H1 (cell line): Measurements from ENCODE around the gene NLGN4X. TPM values are rescaled to one million over a fixed set of nuclear protein-coding genes. Genes with fewer than 3 reads are reported as not detected.

Experiments
- CTCF ChIA-PET: fragments of 300-600 bp; sonication (Branson Sonifier 250); formaldehyde crosslinking; loops from one replicate; lab custom pipeline; 2021; ENCODE audit not compliant: partially characterized antibody; lab: Charles Lee
- POLR2A ChIA-PET: fragments of 300-600 bp; sonication (Branson Sonifier 250); formaldehyde crosslinking; loops from one replicate; lab custom pipeline; 2021; ENCODE audit warnings: inconsistent platforms; ENCODE audit not compliant: partially characterized antibody; lab: Charles Lee
- DNase-seq, 2 experiments: peaks; one replicate each; pipeline versions ENCODE4 v3.0.0 to v3.0.0-alpha.2; 2010 to 2022; ENCODE audit warnings: low spot score in 2 of 2, low read depth in 1 of 2, mixed read lengths in 1 of 2
- FAIRE-seq: peaks from 2 replicates; lab custom pipeline; 2011; peaks lifted over from hg19 to GRCh38; lab: Jason Lieb, UNC
- H2AFZ ChIP-seq: 2 replicates; pipeline ENCODE4 v1.8.1; 2012; ENCODE audit warnings: low read length, inconsistent platforms
- H2AK5ac ChIP-seq: 2 replicates; pipeline ENCODE4 v1.6.1; 2013; ENCODE audit warnings: low read depth, low read length
- H2BK120ac ChIP-seq: replicated peaks from 2 replicates; pipeline ENCODE3; 2013; ENCODE audit warnings: low read depth, low read length, inconsistent platforms
- H2BK12ac ChIP-seq: 2 replicates; pipeline ENCODE4 v1.6.1; 2013; ENCODE audit warnings: low read depth, low read length
- H2BK15ac ChIP-seq: 2 replicates; pipeline ENCODE4 v1.6.1; 2013; ENCODE audit warnings: low read length
- H2BK20ac ChIP-seq: 2 replicates; pipeline ENCODE4 v1.6.1; 2013; ENCODE audit warnings: low read length
- H2BK5ac ChIP-seq: 2 replicates; pipeline ENCODE4 v1.6.1; 2013; ENCODE audit warnings: low read depth, low read length
- H3K14ac ChIP-seq: 2 replicates; pipeline ENCODE4 v1.6.1; 2013; ENCODE audit warnings: inconsistent platforms; ENCODE audit not compliant: insufficient read length
- H3K18ac ChIP-seq: 2 replicates; pipeline ENCODE4 v1.6.1; 2013; ENCODE audit warnings: low read length; ENCODE audit errors: extremely low read depth
- H3K23ac ChIP-seq: 2 replicates; pipeline ENCODE4 v1.6.1; 2013; ENCODE audit warnings: inconsistent platforms; ENCODE audit not compliant: insufficient read length
- H3K23me2 ChIP-seq: 2 replicates; pipeline ENCODE4 v1.6.1; 2013; ENCODE audit warnings: low read depth, low read length
- H3K27ac ChIP-seq: 2 replicates; pipeline ENCODE4 v1.6.1; 2011; ENCODE audit warnings: low read depth, low read length, inconsistent platforms
- H3K27me3 ChIP-seq, 4 experiments: replicated peaks in 1 of 4; 1 replicate in 1 of 4; 2 replicates in 3 of 4; pipeline versions ENCODE4 v1.6.1 to v1.8.1; 2011 to 2013; ENCODE audit warnings: low read length in 3 of 4, mild to moderate bottlenecking in 3 of 4, inconsistent platforms in 2 of 4, mixed read lengths in 2 of 4, moderate library complexity in 1 of 4; ENCODE audit not compliant: control insufficient read depth in 3 of 4, insufficient read depth in 3 of 4; ENCODE audit errors: extremely low read depth in 1 of 4
- H3K36me3 ChIP-seq, 4 experiments: 2 replicates each; pipeline versions ENCODE4 v1.6.1 to v1.8.1; 2011 to 2013; ENCODE audit warnings: mild to moderate bottlenecking in 4 of 4, low read length in 3 of 4, moderate library complexity in 2 of 4, control low read depth in 1 of 4, inconsistent platforms in 1 of 4; ENCODE audit not compliant: insufficient read depth in 4 of 4, control insufficient read depth in 2 of 4
- H3K4ac ChIP-seq: replicated peaks from 2 replicates; pipeline ENCODE3; 2013; ENCODE audit warnings: low read length, low read depth, mixed read lengths, inconsistent platforms; ENCODE audit not compliant: insufficient read length
- H3K4me1 ChIP-seq, 4 experiments: replicated peaks in 1 of 4; 1 replicate in 1 of 4; 2 replicates in 3 of 4; pipeline versions ENCODE4 v1.6.1 to v1.8.1; 2011 to 2013; ENCODE audit warnings: low read length in 3 of 4, inconsistent platforms in 2 of 4, mixed read lengths in 1 of 4; ENCODE audit not compliant: insufficient read depth in 4 of 4, control insufficient read depth in 3 of 4
- H3K4me2 ChIP-seq, 2 experiments: 2 replicates each; pipeline versions ENCODE4 v1.6.1 to v1.8.1; 2011 to 2013; ENCODE audit warnings: low read depth in 2 of 2, low read length in 2 of 2, control low read depth in 1 of 2, inconsistent platforms in 1 of 2, mild to moderate bottlenecking in 1 of 2; ENCODE audit not compliant: insufficient read depth in 1 of 2
- H3K4me3 ChIP-seq, 4 experiments: fragments of 200-600, 300-600 bp in 1 of 4; sonication (generic), shearing (Covaris generic), sonication (Bioruptor Twin) in 1 of 4; 2 replicates each; pipeline versions ENCODE4 v1.5.1 to v1.8.1; 2011 to 2016; ENCODE audit warnings: low read length in 4 of 4, low read depth in 3 of 4, control low read depth in 2 of 4, inconsistent platforms in 2 of 4, mild to moderate bottlenecking in 2 of 4, mixed read lengths in 1 of 4, moderate library complexity in 1 of 4; ENCODE audit not compliant: insufficient read depth in 2 of 4; ENCODE audit errors: extremely low read depth in 1 of 4
- H3K56ac ChIP-seq: replicated peaks from 2 replicates; pipeline ENCODE3; 2013; ENCODE audit warnings: low read depth, mild to moderate bottlenecking, mixed read lengths, low read length, inconsistent platforms; ENCODE audit not compliant: insufficient read length
- H3K79me1 ChIP-seq: 2 replicates; pipeline ENCODE4 v1.6.1; 2013; ENCODE audit warnings: low read depth, low read length, control low read depth
- H3K79me2 ChIP-seq, 2 experiments: 2 replicates each; pipeline versions ENCODE4 v1.6.1 to v1.8.1; 2012 to 2013; ENCODE audit warnings: low read length in 2 of 2, mild to moderate bottlenecking in 2 of 2, inconsistent platforms in 1 of 2; ENCODE audit not compliant: insufficient read depth in 2 of 2, control insufficient read depth in 1 of 2
- H3K9ac ChIP-seq, 4 experiments: replicated peaks in 1 of 4; 1 replicate in 1 of 4; 2 replicates in 3 of 4; pipeline versions ENCODE4 v1.6.1 to v1.8.1; 2011 to 2013; ENCODE audit warnings: low read depth in 3 of 4, low read length in 3 of 4, control low read depth in 2 of 4, mild to moderate bottlenecking in 2 of 4, moderate library complexity in 2 of 4, inconsistent platforms in 1 of 4; ENCODE audit errors: extremely low read depth in 1 of 4
- H3K9me3 ChIP-seq, 2 experiments: 2 replicates each; pipeline versions ENCODE4 v1.6.1 to v1.8.1; 2012 to 2013; ENCODE audit warnings: mild to moderate bottlenecking in 2 of 2, moderate library complexity in 2 of 2, control low read depth in 1 of 2, inconsistent platforms in 1 of 2, low read depth in 1 of 2, low read length in 1 of 2, mixed read lengths in 1 of 2; ENCODE audit not compliant: insufficient read depth in 2 of 2
- H4K20me1 ChIP-seq, 2 experiments: replicated peaks in 1 of 2; 2 replicates each; pipeline versions ENCODE3 to v1.8.1; 2011 to 2013; ENCODE audit warnings: inconsistent platforms in 2 of 2, low read length in 2 of 2, mild to moderate bottlenecking in 1 of 2; ENCODE audit not compliant: insufficient read depth in 2 of 2, control insufficient read depth in 1 of 2
- H4K5ac ChIP-seq: 2 replicates; pipeline ENCODE4 v1.6.1; 2013; ENCODE audit warnings: low read length, low read depth, mixed read lengths, inconsistent platforms; ENCODE audit not compliant: insufficient read length
- H4K8ac ChIP-seq: 2 replicates; pipeline ENCODE4 v1.8.0; 2013; ENCODE audit warnings: mild to moderate bottlenecking, moderate library complexity, low read length, inconsistent platforms; ENCODE audit not compliant: insufficient read depth; ENCODE audit errors: extremely low read depth
- H4K91ac ChIP-seq: replicated peaks from 2 replicates; pipeline ENCODE3; 2013; ENCODE audit warnings: low read length, mixed read lengths, inconsistent platforms; ENCODE audit not compliant: insufficient read length
- BCL11A ChIP-seq, 2 experiments: IDR thresholded peaks; one replicate each; pipeline ENCODE4 v1.6.1; 2011; ENCODE audit warnings: low read depth in 2 of 2, low read length in 2 of 2, mild to moderate bottlenecking in 2 of 2
- CBX8 ChIP-seq: fragments of 300-800, 300-1000 bp; sonication (generic); IDR thresholded peaks from 2 replicates; pipeline ENCODE4 v1.7.1; 2016; ENCODE audit warnings: low read depth, low read length, borderline replicate concordance
- CTBP2 ChIP-seq: IDR thresholded peaks from 2 replicates; pipeline ENCODE4 v1.7.0; 2011; ENCODE audit warnings: borderline replicate concordance, mild to moderate bottlenecking, moderate library complexity, mixed read lengths, low read length; ENCODE audit not compliant: insufficient read depth, insufficient read length
- EGR1 ChIP-seq: IDR thresholded peaks from 2 replicates; pipeline ENCODE4 v1.6.1; 2011; ENCODE audit warnings: low read depth, low read length, borderline replicate concordance
- FOSL1 ChIP-seq: IDR thresholded peaks from 2 replicates; pipeline ENCODE4 v1.6.1; 2011; ENCODE audit warnings: mild to moderate bottlenecking, low read depth, low read length, moderate library complexity; ENCODE audit not compliant: insufficient read depth
- GABPA ChIP-seq: IDR thresholded peaks from 2 replicates; pipeline ENCODE4 v1.6.1; 2011; ENCODE audit warnings: mild to moderate bottlenecking, low read length, moderate library complexity, borderline replicate concordance; ENCODE audit not compliant: insufficient read depth
- HDAC2 ChIP-seq, 2 experiments: fragments of 300-600 bp in 1 of 2; sonication (generic) in 1 of 2; IDR thresholded peaks; 2 replicates each; pipeline ENCODE4 v1.6.1; 2011 to 2012; ENCODE audit warnings: low read depth in 2 of 2, low read length in 2 of 2, mild to moderate bottlenecking in 2 of 2, moderate library complexity in 2 of 2, borderline replicate concordance in 1 of 2, inconsistent platforms in 1 of 2
- PHF8 ChIP-seq: fragments of 200-600 bp; sonication (generic); conservative IDR thresholded peaks from 2 replicates; pipeline ENCODE4 v1.7.1; 2012; ENCODE audit warnings: low read depth, mild to moderate bottlenecking, inconsistent platforms, low read length, moderate library complexity
- POLR2A ChIP-seq, 2 experiments: IDR thresholded peaks; 1 replicate in 1 of 2; 2 replicates in 1 of 2; pipeline ENCODE4 v1.6.1; 2011; ENCODE audit warnings: low read depth in 2 of 2, low read length in 2 of 2, mild to moderate bottlenecking in 2 of 2; ENCODE audit errors: control extremely low read depth in 1 of 2
- RNF2 ChIP-seq: fragments of 200-900, 300-1000 bp; sonication (generic); IDR thresholded peaks from 2 replicates; pipeline ENCODE4 v1.7.1; 2016; ENCODE audit warnings: borderline replicate concordance, low read depth, mild to moderate bottlenecking, antibody characterized with exemption, low read length; ENCODE audit not compliant: poor library complexity, severe bottlenecking; ENCODE audit errors: missing control alignments
- RXRA ChIP-seq: IDR thresholded peaks from 2 replicates; pipeline ENCODE4 v1.6.1; 2011; ENCODE audit warnings: low read depth, mild to moderate bottlenecking, low read length, moderate library complexity; ENCODE audit not compliant: insufficient read depth
- SRF ChIP-seq: IDR thresholded peaks from 2 replicates; pipeline ENCODE4 v1.6.1; 2011; ENCODE audit warnings: mild to moderate bottlenecking, low read depth, low read length, moderate library complexity
- TEAD4 ChIP-seq: IDR thresholded peaks from 2 replicates; pipeline ENCODE4 v1.6.1; 2012; ENCODE audit warnings: low read depth, low read length, inconsistent platforms, mixed read lengths
- ZNF274 ChIP-seq: IDR thresholded peaks from 2 replicates; pipeline ENCODE4 v1.7.0; 2012; ENCODE audit warnings: low read length, borderline replicate concordance; ENCODE audit errors: extremely low read depth
- WGBS, 2 experiments: shearing (Covaris generic) in 1 of 2; methylation state at CpG; one replicate each; pipeline versions ENCODE4 v1.1.6 to v1.1.7; 2013 to 2015; ENCODE audit warnings: low lambda C conversion rate in 2 of 2, mixed read lengths in 2 of 2, inconsistent platforms in 1 of 2, low coverage in 1 of 2, missing lambda C conversion rate in 1 of 2; ENCODE audit not compliant: insufficient replicate concordance in 2 of 2, insufficient coverage in 1 of 2, insufficient read length in 1 of 2; ENCODE audit errors: extremely low coverage in 1 of 2, missing lambda C conversion rate in 1 of 2; 5-methylcytosine and 5-hydroxymethylcytosine counted together
- polyA plus RNA-seq, 7 experiments: library from polyadenylated mRNA; depleted of rRNA in 3 of 7; stranded (reverse) in 5 of 7; unstranded in 2 of 7; fragments of >200 nt in 5 of 7; fragments of 200-250 nt in 2 of 7; gene quantifications; 1 replicate in 5 of 7; 2 replicates in 1 of 7; 4 replicates in 1 of 7; pipeline versions ENCODE4 v1.2.1 to v1.2.3, GENCODE V29; 2011 to 2013; ENCODE audit warnings: missing spikeins in 2 of 7, mixed read lengths in 2 of 7
- total RNA-seq: library from RNA; stranded (reverse); fragmentation: NEBNext Ultra II Directional; extraction: Animal tissue kit (Norgen Biotek cat#: 25700); gene quantifications from 2 replicates; pipeline ENCODE4 v1.2.1, GENCODE V29; 2021

The NLGN4X gene
- total and polyA plus RNA-seq, 2 of the 8 experiments (the other 6 are each of a cell fraction or from before 2014, with no cell fraction given): 104 to 124 TPM

DNA sequence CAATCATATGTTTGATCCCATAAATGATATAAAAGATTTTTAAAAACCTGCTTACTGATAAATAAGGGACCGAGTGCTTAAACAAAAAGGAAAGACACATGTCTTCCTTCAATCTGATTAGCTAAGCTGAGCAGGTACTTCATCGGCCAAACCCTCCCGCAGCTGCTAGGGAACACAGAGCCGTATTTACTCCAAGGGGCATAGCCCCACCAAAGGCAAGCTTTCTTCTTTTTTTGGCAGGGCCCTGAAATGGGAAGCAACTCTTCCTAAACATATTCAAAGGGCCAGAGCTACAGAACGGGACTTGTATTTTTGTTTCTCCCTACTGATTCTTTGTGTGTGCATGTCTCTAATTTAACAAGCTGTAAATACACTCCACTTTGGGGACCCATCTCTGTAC is 337.3 kb downstream of the NLGN4X start:
- Histone ChIP-seq H3K56ac (no peak overlapping the region), H3K36me3 (peaks cover 0 to 8% (median 2%) of the 10 kb centered on the region in 4 experiments; a peak in 5 of 8 replicates), H2AFZ (no peak overlapping the region), H2BK20ac (no peak overlapping the region), H3K18ac (no peak overlapping the region), H3K23ac (no peak overlapping the region), H3K4me1 (no peaks in the 10 kb centered on the region), H3K79me2 (no peaks in the 10 kb centered on the region), H3K79me1 (no peaks in the 10 kb centered on the region), H2BK120ac (no peak overlapping the region), H2AK5ac (no peak overlapping the region), H4K8ac (no peak overlapping the region), H4K91ac (no peak overlapping the region), H2BK12ac (no peak overlapping the region), H3K4me3 (no peak overlapping the region), H3K27me3 (no peaks in the 10 kb centered on the region), H3K4me2 (no peak overlapping the region), H4K5ac (no peak overlapping the region), H2BK5ac (no peak overlapping the region), H3K27ac (no peak overlapping the region), H3K4ac (no peak overlapping the region), H3K9ac (no peak overlapping the region), H4K20me1 (no peaks in the 10 kb centered on the region), H3K9me3 (no peaks in the 10 kb centered on the region), H3K14ac (no peak overlapping the region), H3K23me2 (no peaks in the 10 kb centered on the region), H2BK15ac (no peak overlapping the region)
- ChIA-PET CTCF (no interaction called here), POLR2A (no interaction called here)
- WGBS, 2 experiments: 91% methylated on average over 4 of the region's 5 CpGs; no CpG with 5 or more reads in 1 of the 2 experiments
- FAIRE-seq: no peak
- DNase-seq: no peak
- no peak for TF ChIP-seq SRF
- no peak for TF ChIP-seq EGR1
- no peak for TF ChIP-seq POLR2A (IDR thresholded peaks at IDR 0.05; ENCODE audit: control extremely low read depth in 1 of 2, low read depth in 2 of 2, low read length in 2 of 2)
- TF ChIP-seq RXRA: no peak
- no peak for TF ChIP-seq FOSL1
- TF ChIP-seq PHF8: no peak
- no peak for TF ChIP-seq TEAD4
- TF ChIP-seq CBX8: no peak
- no peak for TF ChIP-seq CTBP2
- TF ChIP-seq GABPA: no peak
- TF ChIP-seq ZNF274: no peak
- TF ChIP-seq BCL11A (IDR thresholded peaks at IDR 0.05; ENCODE audit: low read depth in 2 of 2, low read length in 2 of 2): no peak
- no peak for TF ChIP-seq HDAC2 (IDR thresholded peaks at IDR 0.05; ENCODE audit: borderline replicate concordance in 1 of 2, low read depth in 2 of 2, low read length in 2 of 2)
- no peak for TF ChIP-seq RNF2
